ENCODE measurements around the gene IFIH1.

Gene IFIH1

DNA sequence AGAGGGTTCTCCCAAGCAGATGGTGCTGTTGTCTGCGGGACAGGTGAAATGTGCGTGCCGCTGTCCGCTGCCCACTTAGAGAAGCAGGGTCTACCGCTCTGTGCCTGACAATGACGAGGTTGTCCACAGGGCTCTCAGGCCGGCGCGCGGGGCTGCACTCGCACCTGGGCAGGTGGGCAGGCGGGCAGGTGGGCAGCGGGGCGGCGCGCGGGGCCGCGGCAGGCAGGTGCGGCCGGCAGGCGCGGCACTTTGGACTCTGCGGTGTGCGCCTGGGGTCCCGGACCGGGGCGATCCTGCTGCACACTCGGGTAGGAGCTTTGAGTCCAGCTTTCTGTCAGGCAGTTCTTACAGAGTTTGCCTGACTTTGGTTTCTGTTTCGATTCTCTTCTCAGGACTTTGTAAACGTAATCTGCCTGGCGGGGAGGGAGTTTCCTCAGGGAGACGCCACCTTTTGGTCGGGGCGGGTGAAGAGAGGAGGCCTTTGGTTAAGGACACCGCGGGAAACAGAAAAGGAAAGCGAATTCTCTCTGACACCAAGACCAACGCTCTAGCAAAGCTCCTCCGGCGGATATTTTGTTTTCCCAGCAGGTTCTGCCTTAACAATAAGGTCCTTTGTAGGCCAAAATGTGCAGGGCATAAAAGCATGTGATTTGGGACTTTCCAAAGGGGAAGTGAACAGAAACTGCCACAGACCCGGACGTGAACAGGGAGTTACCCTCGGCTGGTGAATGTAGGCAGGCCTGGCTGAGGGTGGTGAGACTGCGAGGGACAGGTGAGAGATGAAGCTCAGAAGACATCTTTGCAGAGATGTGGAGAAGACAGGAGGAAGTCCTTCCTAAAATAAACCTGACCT lies at the start of gene IFIH1:
TSS of gene IFIH1 (minus strand) at position 357 of the 853 bp plus-strand sequence. CDS start 377 bp downstream, outside the sequence.
- peak in 12 of 14 donors; percentile 7 to 88 (median 63) for DNase-seq

DNA sequence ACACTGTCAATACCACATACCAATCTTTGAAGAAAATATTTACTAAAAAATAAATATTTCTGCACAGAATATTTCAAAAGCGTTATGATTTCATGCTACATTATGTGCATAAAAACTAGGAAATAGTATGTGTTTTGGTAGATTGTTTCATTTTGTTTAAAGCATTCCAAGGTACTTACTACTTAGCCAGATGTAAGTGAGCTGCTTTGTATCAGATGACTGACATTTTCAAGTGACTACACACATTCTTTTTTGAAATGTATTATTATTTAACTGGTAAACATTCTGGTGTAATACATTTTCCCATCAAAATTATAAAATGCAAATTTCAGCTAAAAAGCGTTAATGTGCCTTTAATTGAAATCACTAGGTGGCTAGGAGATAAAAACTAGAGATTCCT lies 46.9 kb upstream of the IFIH1 start:
- DNase-seq, result no peak

DNA sequence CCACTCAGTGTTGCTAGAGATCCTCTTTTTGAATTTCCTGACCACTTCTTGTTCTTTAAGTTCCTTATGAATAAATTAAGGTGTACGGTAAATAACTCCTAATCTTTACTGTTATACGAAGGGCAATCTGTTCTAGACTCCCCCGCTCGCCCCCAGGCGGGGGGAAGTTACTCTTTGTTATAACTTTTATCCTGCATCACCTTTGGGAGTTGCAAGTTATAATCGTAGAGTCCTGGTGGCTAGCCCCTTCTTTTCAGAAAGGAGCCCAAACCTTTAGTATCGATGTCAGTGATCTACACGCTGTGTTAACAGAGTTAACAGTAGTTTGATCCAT lies 26.1 kb upstream of the IFIH1 start:
- peak in 3 of 14 donors; percentile 42 to 69 (median 50) for DNase-seq

DNA sequence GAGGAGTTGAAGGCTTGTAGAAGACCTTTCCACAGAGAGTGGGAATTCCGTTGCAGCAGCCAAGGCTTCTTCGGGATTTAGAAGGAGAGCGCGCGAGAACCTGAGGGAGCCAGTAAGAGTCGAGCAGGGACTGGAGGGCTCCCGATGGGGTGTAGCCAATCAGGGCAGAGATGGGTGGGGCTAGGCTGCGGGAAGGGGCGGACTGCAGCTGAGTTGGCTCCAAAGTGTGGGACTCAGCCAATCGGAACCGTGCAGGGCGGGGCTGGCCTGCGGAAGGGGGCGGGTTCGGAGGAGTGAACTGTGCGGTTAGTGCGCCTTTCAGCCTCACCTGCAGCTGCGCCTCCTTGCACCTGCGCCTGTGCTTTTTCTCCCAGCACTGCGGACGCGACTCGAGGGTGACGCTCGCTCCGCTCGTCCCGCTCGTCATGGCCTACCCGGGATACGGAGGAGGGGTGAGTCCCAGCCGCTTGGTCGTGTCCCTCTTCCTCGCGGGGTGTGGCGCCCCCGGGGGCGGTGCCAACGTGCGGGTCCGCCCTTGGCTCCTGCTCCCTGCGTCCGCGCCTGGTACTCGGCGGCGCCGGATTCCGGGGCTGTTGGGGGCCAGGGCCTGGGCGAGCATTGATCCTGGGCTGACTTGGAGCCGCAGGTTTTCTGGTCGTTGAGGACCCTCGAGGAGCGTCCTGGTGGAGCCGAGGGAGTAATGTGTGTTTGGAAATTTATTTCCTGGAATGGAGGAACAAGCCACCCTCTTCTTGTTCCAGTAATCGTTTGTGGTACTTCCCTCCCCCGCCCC lies 25.5 kb upstream of the IFIH1 start, which contains the start of gene GCA:
TSS of gene GCA (plus strand) at position 309 of the 793 bp plus-strand sequence. CDS start at position 426, 117 bp downstream.
- peak; percentile 86 to 100 (median 97) for DNase-seq

DNA sequence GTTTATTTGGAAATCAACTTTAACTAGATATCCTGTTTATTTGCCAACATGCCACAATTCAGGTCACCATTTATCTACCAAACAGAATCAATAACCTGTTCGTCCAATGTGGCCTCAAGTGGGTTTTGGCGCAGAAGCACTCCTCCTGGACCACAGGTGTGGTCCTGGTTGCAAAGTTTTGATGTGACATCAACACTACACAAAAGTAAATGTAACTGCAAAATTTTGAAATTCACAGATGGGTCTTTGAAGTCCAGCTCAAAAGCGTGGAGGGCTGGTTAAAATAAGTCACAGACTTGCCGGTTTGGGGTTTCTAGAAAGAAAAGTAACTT lies 25.0 kb upstream of the IFIH1 start:
- DNase-seq, result no peak

DNA sequence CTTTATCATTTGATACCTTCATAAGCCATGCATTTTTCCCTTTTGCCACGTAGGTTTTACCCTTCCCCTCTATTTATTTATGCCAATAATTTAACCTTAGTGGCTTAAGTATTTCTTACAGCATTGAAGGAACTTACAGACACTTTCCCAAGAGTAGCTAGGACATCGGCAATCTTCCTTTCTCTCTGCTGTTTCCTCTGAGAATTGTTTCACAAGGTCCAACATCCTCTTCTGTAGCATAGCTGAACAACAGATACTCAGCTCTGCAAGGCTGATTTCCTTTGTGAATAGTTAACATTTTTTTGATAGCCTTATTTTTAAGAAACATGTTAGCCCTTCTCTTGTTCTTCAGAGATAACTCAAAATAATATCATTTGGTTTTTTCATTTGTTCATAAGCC lies 24.4 kb upstream of the IFIH1 start:
- DNase-seq, result no peak

DNA sequence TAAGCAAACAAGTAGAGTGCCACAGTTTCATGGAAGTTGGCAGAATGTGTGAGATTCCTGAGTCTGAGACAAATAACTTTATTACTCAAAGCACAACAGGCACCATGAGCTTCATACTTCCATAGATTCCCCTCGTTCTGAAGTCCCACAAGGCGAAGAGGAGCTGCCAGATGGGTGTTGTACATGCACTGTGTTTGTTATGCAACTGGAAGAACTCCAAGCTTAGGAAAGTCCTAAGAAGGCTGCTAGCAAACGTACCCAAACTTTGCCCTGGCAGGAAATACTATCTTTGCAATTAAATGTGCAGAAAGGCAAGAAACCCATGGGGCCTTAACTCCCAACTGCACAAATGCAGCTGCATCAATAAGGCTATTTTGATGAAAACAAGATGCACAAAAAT lies 23.8 kb upstream of the IFIH1 start:
- no peak for DNase-seq

DNA sequence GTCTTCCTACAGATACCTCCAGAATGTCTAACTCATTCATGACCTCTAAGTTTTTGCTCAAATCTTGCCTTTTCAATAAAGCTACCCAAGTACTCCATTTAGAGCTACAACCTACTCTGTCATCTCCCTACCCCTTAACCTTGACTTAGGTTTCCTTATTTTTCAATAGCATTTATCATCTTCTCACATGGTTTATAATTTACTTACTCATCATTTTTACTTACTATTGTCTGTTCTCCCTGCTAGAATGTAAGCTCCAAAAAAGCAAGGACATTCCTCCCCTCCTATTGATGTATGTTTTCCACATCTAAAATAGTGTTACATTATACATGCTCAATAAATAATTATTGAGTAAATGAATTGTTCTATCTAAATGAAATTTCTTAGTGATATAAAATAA lies 22.3 kb upstream of the IFIH1 start:
- DNase-seq, result no peak

DNA sequence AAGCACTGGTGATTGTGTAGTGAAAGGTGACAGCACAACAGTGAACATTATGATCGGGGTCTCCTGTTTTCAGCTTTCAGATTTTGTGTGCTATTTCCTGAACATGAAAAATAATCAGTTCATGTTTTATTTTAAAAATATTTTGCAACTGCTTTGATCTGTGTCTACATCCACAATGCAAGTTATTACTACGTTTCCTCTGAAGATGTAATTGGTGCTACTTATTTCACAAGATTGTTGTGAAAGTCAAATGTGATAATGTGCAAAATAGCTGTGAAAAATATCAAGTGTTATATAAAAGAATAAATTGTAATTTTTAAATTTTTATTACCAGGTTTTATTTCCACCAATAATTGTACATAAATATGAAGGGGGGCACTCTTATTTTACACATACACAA lies 19.4 kb upstream of the IFIH1 start:
- no peak for DNase-seq

DNA sequence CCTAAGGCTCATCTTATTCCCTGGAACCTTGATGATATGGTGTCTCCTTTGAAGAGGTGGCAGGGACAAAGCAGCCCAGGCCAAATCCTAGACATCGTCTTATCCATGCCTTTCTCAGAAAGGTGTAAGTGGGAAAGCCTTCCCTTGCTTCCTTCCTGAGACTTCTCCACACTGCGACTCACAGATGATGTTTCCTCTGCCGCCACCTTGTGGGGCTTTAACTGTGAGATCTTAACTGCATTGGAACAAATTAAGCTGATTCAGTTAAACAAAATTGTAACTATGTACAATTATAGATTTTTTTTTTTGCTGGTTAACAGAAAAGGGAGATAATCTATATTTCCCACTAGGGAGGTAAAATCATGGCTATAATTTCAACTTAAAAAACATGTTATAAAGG lies 15.5 kb upstream of the IFIH1 start:
- peak in 1 of 14 donors; percentile 20 for DNase-seq

DNA sequence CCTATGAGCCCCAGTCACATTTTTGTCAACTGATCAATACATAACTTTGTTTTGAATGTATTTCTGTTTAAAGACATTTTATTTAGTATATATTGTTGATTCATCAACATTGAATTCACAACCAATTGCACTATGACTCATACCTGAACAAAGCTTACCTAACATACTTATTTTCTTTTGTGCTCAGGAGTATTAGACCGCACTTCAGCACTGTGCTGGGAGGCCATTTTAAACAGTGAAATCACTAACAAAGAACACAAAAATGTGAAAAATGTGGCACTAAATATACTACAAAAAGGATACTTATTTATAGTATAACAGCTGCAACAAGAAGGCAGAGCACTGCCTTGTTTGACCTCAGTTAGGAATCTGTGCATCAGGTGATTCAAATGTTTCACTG lies 12.4 kb upstream of the IFIH1 start:
- no peak for DNase-seq

DNA sequence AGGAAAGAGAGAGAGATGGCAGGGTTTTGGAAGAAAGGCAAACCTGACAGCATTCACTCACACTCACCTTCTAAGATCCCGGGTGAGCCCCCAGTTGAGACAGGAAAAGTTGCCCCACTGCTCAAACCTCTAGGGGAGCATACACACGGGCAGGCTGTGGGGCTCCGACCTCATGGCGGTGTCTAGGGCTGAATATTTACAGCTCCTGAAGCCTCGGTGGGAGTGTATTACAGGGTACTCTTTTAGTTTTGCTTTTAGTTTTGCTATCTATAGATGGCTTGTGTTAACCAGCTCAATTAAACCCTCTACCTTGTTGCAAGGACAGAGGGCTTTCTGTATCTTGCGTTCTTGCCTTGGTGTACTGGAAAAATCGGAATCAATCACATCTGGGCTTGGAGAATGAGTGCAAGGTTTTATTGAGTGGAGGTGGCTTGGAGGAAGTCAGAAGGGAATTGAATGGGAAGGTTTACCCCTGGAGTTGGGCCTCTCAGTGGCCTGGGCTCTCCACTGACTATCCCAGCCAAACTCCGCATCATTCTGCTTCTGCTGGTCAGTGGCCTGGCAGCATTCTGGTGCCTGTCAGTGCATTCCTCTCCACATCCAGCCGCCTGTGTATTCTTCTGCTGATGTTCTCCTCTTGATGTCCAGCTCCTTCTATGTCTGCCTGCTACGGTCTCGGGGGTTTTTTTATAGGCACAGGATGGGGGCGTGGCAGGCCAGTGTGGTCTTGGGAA lies 10.1 kb upstream of the IFIH1 start:
- DNase-seq, result no peak

DNA sequence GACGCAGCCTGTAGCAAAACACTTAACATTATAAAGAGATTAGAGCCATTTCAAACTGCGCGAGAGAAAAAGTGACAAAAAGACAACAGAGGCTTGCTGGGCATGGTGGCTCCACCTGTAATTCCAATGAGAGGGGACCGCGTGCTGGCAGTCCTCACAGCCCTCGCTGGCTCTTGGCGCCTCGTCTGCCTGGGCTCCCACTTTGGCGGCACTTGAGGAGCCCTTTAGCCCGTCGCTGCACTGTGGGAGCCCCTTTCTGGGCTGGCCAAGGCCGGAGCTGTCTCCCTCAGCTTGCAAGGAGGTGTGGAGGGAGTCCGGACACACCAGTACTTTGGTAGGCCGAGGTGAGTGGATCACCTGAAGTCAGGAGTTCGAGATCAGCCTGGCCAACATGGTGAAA lies 9.3 kb upstream of the IFIH1 start:
- no peak for DNase-seq

DNA sequence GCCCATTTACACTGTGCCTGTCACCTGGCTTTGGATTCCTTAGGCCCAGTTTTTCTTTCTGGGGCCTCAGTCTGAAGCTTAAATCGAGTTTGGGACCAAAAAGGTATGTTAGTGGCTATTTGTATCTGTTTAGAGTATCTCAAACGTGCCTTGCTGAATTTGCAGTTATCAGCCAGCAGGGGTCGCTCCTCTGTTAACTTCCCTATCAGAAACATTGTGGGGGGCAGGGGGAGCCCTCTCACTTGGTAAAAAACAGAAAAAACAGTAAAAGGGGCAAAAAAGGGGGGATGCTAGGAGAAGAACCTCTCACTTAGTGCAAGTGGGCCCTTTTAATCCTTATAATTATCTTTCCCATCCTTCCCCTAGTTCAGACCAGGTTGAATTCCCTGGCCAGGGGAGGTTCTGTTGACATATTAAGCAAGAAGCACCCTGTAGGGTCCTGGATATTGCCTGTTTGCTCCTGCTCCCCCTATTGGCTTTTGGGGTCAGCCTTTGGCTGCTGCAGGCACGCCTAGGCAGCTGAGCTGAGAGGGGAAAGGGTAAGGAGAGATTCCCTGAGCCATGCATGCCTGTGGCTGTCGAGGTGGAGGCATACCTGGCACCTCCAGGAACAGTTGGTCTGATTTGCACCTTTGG lies 8.8 kb upstream of the IFIH1 start:
- no peak for DNase-seq

DNA sequence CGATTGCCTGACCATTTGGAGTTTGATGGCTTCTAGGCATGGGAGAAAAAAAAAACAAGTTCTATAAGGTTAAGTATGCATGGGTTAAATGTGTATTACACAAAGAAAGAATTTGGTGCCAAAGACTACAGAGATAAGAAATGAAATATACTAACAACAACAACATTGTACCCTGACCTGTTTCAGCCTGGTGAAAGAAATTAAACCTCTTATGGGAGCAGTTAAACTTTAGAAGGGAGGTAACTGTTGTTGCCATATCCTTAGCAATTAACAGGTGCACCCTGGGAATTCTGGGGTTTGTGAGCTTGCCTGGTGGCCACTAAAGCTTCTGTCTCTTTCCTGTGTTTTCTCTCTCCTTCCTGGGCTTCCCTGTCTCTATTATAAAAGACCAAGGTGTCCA lies 6.5 kb upstream of the IFIH1 start:
- DNase-seq, result no peak

DNA sequence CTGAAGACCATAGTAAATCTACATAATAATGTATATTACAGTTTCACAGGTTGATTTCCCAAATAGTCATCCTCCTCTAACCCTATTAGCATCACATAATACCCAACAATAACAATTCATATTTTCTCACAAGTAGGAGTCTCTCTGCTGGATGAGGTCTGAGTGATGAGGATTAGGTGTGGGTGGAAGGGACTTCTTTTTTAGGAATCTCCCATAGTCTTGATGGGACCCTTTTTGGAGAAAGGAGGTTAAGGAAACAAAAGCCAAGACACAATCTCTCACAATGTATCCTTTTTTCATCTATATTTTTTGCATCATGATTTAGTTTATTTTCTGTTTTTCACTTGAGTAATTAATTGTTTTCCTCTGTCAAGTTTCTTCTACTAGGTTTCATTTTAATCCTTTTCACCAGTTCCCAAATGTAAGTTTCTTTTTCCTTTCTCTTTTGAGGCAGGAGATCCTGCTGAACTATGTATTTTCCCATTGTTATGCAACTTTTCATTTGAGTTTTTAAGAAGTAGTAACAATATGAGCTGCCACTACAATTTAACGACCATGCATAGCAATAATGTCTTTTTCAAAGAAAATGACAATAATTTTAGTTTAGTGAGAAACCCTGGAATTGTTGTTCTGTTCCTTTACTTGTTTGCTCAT lies 2.5 kb upstream of the IFIH1 start:
- no peak for DNase-seq

DNA sequence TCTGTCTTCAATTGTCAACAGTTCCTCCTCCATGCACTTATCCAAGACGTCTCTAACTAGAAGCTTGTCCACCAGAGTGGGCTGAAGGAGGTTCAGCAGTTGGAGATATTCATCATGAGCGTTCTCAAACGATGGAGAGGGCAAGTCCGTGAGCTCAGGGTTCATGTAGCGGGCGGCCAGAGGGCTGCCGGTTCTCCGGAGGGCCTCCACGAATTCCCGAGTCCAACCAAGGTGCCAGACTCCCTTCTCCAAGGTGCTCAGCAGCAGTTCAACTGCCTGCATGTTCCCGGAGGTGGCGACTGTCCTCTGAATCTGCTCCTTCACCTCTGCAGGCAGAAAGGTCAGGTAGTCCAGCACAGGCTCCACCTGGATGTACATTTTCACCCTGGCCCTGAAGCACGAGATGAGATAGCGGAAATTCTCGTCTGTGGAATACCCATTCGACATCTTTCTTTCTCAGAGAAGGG lies 590 bp downstream of the IFIH1 start:
- DNase-seq, result peak in 4 of 14 donors; percentile 22 to 58 (median 57)

DNA sequence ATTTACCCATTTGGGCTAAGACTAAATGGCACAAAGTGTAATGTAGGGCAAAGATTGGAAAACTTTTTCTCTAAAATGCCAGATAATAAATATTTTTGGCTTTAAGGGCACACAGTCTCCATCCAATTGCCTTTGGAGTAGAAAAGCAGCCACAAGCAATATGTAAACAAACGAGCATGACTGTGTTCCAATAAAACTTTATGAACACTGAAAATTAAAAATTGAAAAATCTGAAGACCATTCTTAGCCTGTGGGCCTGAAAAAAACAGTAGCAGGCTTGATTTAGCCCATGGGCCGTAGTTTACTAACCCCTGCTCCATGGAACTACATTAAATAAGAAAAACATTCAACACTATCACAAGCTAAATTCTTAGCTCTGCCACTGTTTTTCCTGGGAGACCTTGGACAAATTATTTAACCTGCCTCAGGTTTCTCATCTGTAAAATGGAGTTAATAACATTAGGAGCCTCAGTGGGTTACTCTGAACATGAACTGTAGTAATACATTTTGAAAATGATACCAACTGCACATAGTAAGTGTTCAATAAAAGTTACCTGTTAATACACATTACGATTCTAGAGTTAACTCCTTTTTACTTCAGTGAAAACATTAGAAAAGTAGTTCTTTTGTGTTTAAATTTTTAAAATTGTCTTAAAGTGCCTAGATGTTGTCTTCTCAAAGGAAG lies 1.3 kb downstream of the IFIH1 start:
- DNase-seq, result no peak

DNA sequence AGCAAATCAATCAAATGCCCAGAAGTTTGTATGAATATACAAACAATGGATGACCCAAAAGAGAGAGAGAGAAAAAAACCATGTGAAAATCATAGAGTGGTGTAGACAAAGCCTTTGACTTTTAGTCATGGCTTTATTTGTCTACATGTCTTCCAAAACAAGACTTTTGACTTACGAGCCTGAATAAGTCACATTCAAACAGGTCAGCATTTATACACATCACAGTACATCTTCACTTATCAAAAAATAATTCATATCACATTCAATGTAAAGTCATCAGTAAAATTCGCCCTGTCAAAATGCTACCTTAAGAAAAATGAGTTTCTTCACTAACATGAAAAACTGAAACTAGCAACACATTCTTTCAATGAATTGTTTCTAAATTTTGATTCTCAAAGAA lies 1.9 kb downstream of the IFIH1 start:
- no peak for DNase-seq

DNA sequence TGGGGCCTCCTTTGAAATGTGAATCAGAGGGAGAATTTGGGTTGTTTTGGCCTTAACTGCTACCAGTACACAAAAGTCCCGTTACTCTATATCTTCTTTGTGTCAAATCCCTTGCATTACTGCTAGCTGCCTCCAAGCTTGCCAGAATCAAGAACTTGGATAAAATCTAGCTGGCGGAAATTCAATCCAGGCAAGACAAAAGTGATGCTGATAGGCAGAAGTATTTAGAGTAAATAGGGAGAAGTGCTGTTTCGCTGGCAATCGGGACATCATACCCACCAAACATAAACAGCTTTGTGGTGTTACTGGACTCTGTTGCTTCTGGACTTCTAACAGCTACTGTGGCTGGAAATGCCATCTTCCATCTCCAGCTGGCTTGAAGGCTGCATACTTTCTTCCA lies 2.5 kb downstream of the IFIH1 start:
- DNase-seq, result no peak

DNA sequence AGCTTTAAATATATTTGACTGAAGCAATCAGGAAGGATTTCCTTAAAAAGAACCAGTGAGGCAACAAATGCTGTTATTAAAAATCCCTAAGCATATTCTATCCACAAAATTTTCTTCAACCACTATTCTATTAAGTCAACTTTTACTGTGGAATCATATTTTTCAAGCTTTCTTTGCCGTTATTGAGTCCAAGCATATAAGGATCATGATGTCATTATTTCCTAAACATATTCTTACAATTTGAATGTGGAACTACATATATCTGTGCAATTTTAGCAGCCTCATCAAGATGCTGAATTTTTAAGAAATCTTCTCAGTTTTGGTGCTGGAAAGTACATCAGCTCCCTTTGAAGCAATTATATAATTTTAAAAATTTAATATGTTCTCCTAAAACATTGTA lies 5.6 kb downstream of the IFIH1 start:
- DNase-seq, result no peak
